Measurements from ENCODE around the gene ESYT1.
A peak's percentile ranks its signal among the peaks of the same experiment; 100 is the strongest.

Gene ESYT1, protein sequence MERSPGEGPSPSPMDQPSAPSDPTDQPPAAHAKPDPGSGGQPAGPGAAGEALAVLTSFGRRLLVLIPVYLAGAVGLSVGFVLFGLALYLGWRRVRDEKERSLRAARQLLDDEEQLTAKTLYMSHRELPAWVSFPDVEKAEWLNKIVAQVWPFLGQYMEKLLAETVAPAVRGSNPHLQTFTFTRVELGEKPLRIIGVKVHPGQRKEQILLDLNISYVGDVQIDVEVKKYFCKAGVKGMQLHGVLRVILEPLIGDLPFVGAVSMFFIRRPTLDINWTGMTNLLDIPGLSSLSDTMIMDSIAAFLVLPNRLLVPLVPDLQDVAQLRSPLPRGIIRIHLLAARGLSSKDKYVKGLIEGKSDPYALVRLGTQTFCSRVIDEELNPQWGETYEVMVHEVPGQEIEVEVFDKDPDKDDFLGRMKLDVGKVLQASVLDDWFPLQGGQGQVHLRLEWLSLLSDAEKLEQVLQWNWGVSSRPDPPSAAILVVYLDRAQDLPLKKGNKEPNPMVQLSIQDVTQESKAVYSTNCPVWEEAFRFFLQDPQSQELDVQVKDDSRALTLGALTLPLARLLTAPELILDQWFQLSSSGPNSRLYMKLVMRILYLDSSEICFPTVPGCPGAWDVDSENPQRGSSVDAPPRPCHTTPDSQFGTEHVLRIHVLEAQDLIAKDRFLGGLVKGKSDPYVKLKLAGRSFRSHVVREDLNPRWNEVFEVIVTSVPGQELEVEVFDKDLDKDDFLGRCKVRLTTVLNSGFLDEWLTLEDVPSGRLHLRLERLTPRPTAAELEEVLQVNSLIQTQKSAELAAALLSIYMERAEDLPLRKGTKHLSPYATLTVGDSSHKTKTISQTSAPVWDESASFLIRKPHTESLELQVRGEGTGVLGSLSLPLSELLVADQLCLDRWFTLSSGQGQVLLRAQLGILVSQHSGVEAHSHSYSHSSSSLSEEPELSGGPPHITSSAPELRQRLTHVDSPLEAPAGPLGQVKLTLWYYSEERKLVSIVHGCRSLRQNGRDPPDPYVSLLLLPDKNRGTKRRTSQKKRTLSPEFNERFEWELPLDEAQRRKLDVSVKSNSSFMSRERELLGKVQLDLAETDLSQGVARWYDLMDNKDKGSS

DNA sequence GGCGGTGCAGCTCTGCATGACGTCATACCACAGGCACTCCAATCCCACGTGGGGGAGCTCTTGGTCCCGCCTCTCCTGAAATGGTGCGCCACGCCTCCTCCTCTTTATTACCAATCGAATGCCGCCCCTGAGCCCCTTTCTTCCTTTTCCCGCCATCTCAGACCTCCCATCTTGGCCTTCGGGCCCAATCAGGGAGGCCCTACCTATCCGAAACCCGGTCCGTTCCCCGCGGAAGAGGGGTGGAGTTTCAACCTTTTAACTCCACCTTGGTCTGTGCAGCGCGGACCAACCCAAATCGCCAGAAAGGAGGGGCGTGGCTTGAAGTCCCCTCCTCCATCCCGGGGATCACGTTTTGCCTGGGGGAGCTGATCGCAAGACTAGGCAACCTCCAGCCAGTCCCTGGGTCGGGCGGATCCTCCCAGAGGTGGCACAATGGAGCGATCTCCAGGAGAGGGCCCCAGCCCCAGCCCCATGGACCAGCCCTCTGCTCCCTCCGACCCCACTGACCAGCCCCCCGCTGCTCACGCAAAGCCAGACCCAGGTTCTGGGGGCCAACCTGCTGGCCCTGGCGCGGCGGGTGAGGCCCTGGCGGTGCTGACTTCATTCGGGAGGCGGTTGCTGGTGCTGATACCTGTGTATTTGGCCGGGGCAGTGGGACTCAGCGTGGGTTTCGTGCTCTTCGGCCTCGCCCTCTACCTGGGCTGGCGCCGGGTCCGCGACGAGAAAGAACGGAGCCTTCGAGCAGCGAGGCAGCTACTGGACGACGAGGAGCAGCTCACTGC lies at the start of gene ESYT1:
Gene ESYT1, plus strand, starts transcription at position 380 of the 782 bp plus-strand sequence. Its CDS starts 53 bp downstream, at position 433.
- peak; percentile 94 for DNase-seq

DNA sequence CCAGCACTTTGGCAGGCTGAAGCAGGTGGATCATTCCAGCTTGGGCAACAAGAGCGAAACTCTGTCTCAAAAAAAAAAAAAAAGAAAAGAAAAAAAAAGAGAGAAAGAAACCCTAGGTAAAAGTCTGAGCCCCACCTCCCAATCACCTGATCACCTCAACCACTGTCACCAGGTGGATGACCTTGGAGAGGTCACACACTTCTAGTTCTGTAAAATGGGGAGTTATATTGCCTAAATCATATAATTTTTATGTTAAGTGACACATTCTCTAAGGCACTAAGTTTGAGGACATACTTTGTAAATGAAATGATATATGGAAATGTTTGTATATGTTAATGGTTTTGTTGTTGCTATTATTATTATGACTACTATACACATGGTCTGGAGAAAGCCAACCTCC lies 49.6 kb upstream of the ESYT1 start:
- DNase-seq, result no peak

DNA sequence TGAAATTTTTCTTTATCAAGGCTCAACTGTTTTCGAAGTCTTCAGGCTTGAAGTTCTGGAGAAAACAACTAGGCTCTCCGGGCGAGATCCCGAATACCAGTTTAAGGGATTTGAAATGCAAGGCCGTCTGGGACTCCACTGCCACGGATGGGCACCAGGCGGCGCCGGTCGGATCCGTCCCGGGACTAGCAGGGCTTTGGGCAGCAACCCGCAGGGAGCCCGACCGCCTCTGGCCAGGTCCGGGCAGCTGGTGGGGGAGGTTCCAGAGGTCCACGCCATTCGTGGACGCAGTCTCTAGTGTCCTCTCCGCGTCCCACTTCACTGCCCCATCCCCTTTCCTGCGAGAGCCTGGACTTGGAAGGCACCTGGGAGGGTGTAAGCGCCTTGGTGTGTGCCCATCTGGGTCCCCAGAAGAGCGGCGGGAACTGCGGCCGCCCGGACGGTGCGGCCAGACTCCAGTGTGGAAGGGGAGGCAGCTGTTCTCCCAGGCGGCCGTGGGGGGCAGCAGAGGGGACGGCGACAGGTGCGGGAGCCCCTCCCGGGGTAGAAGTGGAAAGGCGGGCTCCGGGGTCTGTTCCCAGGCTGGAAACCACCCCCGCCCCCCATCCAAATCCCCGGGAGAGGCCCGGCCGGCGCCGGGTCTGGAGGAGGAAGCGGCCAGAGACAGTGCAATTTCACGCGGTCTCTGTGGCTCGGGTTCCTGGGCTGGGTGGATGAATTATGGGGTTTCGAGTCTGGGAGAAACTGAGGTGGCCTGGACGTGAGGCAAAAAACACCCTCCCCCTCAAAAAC lies 48.9 kb upstream of the ESYT1 start:
- peak; percentile 24 for DNase-seq

DNA sequence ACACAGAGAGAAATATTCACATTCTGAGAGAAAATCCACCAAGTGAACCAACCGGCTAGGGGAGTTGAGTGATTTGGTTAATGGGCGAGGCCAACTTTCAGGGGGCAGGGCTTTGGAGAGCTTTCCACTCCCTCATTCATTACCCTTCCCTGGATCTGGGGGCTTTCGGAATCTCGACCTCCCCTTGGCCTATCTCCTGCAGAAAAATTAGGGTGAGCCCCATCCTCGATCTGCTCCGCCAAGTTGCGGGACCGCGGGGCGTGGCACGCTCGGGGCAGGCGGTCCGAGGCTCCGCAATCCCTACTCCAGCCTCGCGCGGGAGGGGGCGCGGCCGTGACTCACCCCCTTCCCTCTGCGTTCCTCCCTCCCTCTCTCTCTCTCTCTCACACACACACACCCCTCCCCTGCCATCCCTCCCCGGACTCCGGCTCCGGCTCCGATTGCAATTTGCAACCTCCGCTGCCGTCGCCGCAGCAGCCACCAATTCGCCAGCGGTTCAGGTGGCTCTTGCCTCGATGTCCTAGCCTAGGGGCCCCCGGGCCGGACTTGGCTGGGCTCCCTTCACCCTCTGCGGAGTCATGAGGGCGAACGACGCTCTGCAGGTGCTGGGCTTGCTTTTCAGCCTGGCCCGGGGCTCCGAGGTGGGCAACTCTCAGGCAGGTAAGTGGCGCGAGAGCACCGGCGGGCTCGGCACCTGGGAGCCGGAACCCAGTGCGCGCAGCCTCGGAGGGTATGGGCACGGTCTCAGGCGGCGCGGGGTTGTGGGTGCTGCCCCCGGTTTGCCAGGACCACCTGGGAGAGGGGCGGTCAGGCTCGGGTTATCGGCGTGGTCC lies 48.1 kb upstream of the ESYT1 start, which contains the start of gene ERBB3:
Gene ERBB3, plus strand, starts transcription at position 443 of the 833 bp plus-strand sequence. Its CDS starts 136 bp downstream, at position 579.
- DNase-seq, result peak; percentile 59

DNA sequence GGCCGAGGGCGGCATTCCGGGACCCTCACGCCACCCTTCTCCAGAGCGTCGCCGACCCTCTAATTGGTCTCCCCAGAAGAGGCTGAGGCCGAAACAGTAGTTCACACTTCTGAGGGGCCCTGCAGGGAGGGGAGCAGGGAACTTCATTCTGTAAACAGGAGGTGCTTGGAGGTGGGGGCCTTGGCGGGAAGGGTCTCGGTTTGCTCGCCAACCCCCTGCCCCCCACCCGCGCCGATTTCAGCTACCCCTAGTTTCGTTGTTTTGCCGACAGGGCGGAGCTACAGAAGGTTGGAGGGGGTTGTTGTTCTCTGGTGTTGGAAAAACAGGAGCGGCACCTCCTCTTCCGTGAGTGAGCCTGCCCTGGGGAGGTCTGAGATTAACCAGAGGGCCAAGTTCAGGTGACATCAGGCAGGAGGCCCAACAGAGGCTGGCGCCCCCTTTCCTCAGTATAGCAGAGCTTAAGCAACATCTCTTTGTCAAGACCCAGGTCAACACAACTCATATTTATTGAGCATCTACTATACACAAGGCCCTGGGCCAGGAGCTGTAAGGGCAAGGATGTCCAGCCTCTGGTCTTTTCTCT lies 47.4 kb upstream of the ESYT1 start:
- DNase-seq, result no peak

DNA sequence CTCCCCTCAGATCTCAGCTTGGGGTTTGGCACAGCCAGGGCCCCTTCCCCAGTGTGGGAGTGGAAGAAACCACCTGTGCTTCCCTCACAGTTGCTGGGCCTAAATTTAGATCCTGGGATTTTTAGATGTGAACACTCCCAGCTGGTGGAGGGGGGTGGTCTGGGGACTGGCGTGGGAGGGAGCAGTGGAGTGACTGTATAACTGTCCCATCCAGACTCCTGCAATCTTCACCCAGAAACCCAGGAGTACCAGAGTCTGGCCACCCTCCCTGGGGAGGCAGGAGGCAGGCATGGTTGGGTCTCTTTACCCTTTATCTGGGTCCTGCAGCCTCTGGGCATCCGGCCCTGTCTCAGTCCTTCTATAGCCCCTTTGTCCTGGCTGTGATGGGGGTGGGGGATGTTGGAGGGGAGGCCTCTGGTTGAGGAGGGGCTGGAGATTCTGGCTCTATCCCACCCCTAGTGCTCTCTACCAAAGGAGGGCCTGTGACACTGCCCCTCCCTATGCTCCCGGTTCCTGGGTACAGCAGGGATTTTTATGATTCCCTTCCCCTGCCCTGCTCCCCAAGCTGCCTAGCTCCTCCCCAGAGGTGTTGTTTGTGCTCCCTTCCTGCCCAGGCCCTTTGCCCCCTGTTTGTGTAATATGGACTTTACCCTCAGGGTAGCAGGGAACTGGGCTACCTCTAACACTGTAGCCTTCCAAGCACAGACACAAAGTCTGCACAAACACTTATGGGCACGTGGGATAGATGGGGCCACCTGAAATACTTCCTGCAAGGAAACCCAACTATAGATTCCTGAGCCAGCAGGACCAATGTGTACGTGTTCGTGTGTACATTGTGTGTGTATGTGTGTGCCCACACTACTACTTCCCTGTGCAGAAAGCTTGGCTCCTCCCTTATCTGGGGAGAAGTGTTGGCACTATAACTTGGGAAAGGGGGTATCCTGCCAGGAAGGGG lies 46.4 kb upstream of the ESYT1 start:
- no peak for DNase-seq

DNA sequence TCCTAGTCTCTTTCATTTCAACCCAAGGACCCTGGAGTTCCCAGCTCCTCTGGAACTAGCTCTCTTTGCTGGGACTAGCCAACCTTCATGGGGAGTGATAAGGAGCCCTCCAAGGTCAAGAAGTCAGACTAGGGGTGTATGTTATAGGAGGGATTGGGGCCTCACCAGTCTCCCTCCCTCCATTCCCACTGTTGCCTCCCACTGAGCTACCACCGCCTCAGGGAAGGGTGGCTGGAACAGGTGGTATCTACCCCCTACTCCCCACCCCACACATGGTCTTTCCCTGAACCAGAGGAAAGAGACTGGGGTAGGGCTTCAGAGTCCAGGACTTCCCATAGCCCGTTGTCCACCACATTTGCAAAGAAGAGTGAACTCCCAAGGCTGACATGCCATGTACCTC lies 45.7 kb upstream of the ESYT1 start:
- DNase-seq, result no peak

DNA sequence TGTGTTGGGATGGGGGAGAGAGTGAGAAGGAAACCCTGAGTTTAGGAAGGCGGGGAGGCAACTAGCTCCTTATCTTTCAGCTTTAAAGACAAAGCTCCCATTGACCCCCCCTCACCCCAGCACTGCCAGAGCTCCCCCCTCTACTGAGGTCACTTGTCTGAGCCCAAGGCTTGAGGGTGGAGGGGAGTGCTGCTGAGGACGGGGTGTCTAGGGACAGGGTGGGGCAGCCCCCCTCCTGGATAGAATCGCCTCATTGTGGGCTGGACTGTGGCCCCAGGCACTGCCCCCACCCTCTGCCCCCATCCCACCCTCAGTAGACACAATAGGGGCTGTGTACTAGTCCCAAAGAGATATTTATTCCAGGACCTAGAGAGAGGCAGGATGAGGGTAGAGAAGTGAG lies 45.1 kb upstream of the ESYT1 start:
- DNase-seq, result no peak

DNA sequence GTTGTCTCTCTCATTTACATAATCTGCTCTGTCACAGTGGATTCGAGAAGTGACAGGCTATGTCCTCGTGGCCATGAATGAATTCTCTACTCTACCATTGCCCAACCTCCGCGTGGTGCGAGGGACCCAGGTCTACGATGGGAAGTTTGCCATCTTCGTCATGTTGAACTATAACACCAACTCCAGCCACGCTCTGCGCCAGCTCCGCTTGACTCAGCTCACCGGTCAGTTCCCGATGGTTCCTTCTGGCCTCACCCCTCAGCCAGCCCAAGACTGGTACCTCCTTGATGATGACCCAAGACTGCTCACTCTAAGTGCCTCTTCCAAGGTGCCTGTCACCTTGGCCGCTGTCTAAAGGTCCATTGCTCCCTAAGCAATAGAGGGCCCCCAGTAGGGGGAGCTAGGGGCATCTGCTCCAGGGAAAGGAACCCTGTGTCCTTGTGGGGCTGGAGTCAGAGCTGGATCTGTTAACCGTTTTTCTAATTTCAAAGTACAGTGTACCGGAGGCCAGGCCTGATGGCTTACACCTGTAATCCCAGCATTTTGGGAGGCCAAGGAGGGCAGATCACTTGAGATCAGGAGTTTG lies 43.0 kb upstream of the ESYT1 start:
- no peak for DNase-seq

DNA sequence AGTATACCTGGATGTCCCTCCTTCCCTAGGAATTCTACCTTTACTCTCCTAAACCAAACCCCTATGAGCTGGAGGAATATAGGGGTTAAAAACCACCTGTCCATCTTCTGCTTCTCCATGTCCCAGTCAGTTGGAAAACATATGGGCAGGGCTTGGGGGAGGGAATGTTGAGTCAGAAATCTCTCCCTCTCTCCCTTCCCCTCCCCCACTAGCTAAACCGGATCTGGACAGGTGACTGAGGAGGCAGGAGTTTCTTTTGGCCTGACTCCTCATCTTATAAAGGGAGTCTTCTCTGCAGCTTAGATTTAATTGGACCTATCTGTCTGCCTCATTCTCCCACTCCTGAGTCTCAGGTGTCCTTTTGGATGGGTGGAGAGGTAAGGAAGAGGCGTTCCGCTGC lies 42.0 kb upstream of the ESYT1 start:
- DNase-seq, result no peak

DNA sequence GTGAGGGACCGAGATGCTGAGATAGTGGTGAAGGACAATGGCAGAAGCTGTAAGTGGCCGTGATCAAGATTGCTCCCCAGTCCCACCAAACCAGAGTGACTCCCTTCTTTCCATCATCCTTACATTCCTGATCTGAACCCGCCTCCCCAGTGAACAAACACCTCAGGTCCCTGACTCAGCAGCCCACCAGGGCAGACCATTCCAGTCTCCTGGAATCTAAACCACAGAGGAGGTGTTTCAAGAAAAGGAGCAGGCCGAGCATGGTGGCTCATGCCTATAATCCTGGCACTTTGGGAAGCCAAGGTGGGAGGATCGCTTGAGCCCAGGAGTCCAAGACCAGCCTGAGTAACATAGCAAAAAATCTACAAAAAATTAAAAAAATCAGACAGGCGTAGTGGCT lies 41.5 kb upstream of the ESYT1 start:
- DNase-seq, result no peak

DNA sequence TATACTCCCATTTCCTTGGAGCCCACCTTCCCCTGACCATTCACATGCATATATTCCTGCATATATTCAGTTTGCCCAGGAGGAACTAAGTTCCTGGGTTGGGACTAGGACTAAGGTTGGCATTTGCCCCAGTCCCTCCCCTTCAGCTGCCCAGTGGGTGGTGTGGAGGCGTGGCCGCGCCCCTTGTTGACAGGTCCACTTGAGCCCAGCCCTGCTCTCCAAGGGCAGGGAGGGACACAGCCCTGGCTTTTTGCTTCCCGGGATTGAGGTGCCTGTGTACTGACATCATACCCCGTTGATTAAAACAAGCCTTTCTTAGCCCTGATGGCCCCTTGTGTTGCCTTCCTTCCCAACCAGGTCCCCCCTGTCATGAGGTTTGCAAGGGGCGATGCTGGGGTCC lies 40.8 kb upstream of the ESYT1 start:
- no peak for DNase-seq

DNA sequence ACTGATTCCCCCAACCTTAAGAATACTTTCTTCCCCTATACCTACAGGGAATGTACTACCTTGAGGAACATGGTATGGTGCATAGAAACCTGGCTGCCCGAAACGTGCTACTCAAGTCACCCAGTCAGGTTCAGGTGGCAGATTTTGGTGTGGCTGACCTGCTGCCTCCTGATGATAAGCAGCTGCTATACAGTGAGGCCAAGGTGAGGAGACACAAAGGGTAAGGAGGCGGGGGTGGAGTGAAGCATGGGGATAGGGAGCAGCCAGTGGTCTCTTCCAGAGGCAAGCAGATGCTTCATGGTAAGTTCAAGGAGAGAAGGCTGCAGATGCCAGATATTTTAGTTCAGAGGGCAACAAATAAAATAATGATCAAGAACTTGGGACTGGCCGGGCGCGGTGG lies 30.3 kb upstream of the ESYT1 start:
- DNase-seq, result no peak

DNA sequence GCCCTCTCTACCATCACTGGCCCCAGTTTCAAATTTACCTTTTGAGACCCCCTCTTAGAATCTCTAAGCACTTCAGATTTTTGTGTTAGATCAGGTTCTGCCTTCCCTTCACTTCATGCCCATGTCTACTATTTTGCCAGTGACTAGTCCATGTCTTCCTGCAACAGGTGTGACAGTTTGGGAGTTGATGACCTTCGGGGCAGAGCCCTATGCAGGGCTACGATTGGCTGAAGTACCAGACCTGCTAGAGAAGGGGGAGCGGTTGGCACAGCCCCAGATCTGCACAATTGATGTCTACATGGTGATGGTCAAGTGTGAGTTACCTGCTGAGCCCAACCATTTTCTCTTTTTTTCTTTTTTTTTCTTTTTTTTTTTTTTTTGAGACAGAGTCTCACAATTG lies 29.5 kb upstream of the ESYT1 start:
- no peak for DNase-seq

DNA sequence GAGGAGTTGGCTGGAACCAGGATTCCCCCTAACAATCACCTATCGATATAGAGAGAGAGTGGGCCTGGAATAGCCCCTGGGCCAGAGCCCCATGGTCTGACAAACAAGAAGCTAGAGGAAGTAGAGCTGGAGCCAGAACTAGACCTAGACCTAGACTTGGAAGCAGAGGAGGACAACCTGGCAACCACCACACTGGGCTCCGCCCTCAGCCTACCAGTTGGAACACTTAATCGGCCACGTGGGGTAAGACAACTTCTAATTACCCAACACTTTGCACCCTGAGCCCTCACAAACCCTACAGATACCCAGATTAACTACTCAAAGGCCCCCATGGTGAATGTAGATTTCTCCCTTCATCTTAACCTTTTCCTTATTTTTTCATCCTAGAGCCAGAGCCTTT lies 28.3 kb upstream of the ESYT1 start:
- DNase-seq, result no peak

DNA sequence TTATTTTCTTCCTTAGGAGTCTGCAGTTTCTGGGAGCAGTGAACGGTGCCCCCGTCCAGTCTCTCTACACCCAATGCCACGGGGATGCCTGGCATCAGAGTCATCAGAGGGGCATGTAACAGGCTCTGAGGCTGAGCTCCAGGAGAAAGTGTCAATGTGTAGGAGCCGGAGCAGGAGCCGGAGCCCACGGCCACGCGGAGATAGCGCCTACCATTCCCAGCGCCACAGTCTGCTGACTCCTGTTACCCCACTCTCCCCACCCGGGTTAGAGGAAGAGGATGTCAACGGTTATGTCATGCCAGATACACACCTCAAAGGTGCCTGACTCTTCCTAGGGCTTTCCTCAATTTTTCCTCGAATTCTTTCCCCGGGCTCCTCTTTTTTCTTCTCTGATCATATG lies 27.0 kb upstream of the ESYT1 start:
- no peak for DNase-seq

DNA sequence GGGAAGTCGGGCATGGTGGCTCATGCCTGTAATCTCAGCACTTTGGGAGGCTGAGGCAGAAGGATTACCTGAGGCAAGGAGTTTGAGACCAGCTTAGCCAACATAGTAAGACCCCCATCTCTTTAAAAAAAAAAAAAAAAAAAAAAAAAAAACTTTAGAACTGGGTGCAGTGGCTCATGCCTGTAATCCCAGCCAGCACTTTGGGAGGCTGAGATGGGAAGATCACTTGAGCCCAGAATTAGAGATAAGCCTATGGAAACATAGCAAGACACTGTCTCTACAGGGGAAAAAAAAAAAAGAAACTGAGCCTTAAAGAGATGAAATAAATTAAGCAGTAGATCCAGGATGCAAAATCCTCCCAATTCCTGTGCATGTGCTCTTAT lies 25.4 kb upstream of the ESYT1 start:
- no peak for DNase-seq

DNA sequence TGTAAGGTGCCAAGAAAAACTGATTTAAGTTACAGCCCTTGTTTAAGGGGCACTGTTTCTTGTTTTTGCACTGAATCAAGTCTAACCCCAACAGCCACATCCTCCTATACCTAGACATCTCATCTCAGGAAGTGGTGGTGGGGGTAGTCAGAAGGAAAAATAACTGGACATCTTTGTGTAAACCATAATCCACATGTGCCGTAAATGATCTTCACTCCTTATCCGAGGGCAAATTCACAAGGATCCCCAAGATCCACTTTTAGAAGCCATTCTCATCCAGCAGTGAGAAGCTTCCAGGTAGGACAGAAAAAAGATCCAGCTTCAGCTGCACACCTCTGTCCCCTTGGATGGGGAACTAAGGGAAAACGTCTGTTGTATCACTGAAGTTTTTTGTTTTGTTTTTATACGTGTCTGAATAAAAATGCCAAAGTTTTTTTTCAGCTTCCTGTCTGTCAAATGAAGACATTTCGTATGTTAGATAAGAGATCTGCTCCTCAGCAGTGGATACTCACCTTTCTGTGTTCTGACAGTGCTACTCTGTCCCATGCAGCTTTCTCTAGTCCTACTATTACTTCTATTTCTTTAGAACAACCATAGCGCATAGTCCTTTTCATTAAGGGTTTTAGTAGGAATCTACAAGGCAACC lies 24.9 kb upstream of the ESYT1 start:
- DNase-seq, result no peak

DNA sequence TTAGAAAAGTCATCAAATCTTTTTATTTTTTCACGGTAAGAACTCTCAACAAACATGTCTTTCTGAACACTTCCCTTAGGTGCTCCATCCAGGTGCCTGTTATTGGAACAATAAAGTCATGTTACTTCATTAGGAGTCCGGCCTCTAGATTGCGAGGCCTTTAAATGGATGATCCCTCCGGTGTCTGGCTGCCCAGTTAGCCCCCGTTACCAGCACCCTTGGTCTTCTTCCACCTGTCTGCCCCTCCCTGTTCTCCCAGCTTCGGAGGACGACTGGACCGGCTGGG lies 24.3 kb upstream of the ESYT1 start:
- no peak for DNase-seq
